HepG2 (cell line): Measurements from ENCODE around the gene ATXN2. TPM values are rescaled to one million over a fixed set of nuclear protein-coding genes. Genes with fewer than 3 reads are reported as not detected.
A peak's percentile ranks its signal among the peaks of the same experiment; 100 is the strongest.

Source experiments
- ATF1 ChIP-seq: IDR thresholded peaks from 2 replicates; pipeline ENCODE4 v1.6.1; 2016; ENCODE audit warnings: mild to moderate bottlenecking, control low read depth
- BATF2 ChIP-seq: sonication (generic); formaldehyde crosslinking; IDR thresholded peaks from 2 replicates; pipeline ENCODE4 v1.8.0; 2022; ENCODE audit warnings: mild to moderate bottlenecking, missing genetic modification reagents, moderate library complexity
- CHD4 ChIP-seq: fragments of 200-600 bp; sonication (generic); IDR thresholded peaks from 2 replicates; pipeline ENCODE4 v1.7.0; 2017; ENCODE audit warnings: mild to moderate bottlenecking, low read length, borderline replicate concordance
- ETV5 ChIP-seq: IDR thresholded peaks from 2 replicates; pipeline ENCODE4 v1.6.1; 2018; ENCODE audit warnings: missing biosample characterization, missing genetic modification reagents, inconsistent platforms, borderline replicate concordance
- HNRNPH1 ChIP-seq: fragments of 200-400 bp; formaldehyde crosslinking; optimal IDR thresholded peaks from 2 replicates; pipeline ENCODE3; 2017; ENCODE audit warnings: mild to moderate bottlenecking, low read depth, low read length
- MED8 ChIP-seq: sonication (generic); formaldehyde crosslinking; IDR thresholded peaks from 2 replicates; pipeline ENCODE4 v1.8.1; 2023; ENCODE audit warnings: mild to moderate bottlenecking, missing genetic modification reagents; ENCODE audit not compliant: insufficient replicate concordance
- MYNN ChIP-seq: sonication (generic); formaldehyde crosslinking; IDR thresholded peaks from 2 replicates; pipeline ENCODE4 v1.4.0; 2020; ENCODE audit warnings: mild to moderate bottlenecking, low read depth, missing genetic modification reagents
- POGK ChIP-seq: sonication (generic); formaldehyde crosslinking; conservative IDR thresholded peaks from 2 replicates; pipeline ENCODE4 v1.8.0; 2022; ENCODE audit warnings: mild to moderate bottlenecking, moderate library complexity, missing genetic modification reagents
- SOX5 ChIP-seq: IDR thresholded peaks from 2 replicates; pipeline ENCODE4 v1.6.1; 2016; ENCODE audit warnings: borderline replicate concordance
- TBL1XR1 ChIP-seq: fragments of 150-350 bp; IDR thresholded peaks from 2 replicates; pipeline ENCODE4 v1.6.1; 2014; ENCODE audit warnings: borderline replicate concordance, low read length; ENCODE audit not compliant: partially characterized antibody
- ZFAT ChIP-seq: sonication (generic); formaldehyde crosslinking; conservative IDR thresholded peaks from 2 replicates; pipeline ENCODE4 v1.8.1; 2023; ENCODE audit warnings: missing genetic modification reagents, inconsistent platforms
- ZFP36L2 ChIP-seq: sonication (generic); formaldehyde crosslinking; IDR thresholded peaks from 2 replicates; pipeline ENCODE4 v1.4.0; 2020; ENCODE audit warnings: missing genetic modification reagents
- ZNF205 ChIP-seq: IDR thresholded peaks from 2 replicates; pipeline ENCODE4 v1.6.1; 2018; ENCODE audit warnings: missing biosample characterization, missing genetic modification reagents
- ZNF224 ChIP-seq: sonication (generic); formaldehyde crosslinking; IDR thresholded peaks from 2 replicates; pipeline ENCODE4 v1.5.0; 2020; ENCODE audit warnings: mild to moderate bottlenecking, missing genetic modification reagents
- ZNF317 ChIP-seq: sonication (generic); formaldehyde crosslinking; IDR thresholded peaks from 2 replicates; pipeline ENCODE4 v1.5.0; 2020; ENCODE audit warnings: mild to moderate bottlenecking, missing genetic modification reagents
- ZNF337 ChIP-seq: sonication (generic); formaldehyde crosslinking; IDR thresholded peaks from 2 replicates; pipeline ENCODE4 v1.5.1; 2020; ENCODE audit warnings: missing genetic modification reagents, low read depth, mild to moderate bottlenecking, borderline replicate concordance
- ZNF354B ChIP-seq: sonication (generic); formaldehyde crosslinking; IDR thresholded peaks from 2 replicates; pipeline ENCODE4 v1.8.0; 2022; ENCODE audit warnings: mild to moderate bottlenecking, missing genetic modification reagents
- ZNF577 ChIP-seq: sonication (generic); formaldehyde crosslinking; IDR thresholded peaks from 2 replicates; pipeline ENCODE4 v1.4.0; 2020; ENCODE audit warnings: mild to moderate bottlenecking, low read depth, missing genetic modification reagents, borderline replicate concordance
- ZNF616 ChIP-seq: sonication (generic); formaldehyde crosslinking; IDR thresholded peaks from 2 replicates; pipeline ENCODE4 v1.5.0; 2020; ENCODE audit warnings: low read depth, mild to moderate bottlenecking, missing genetic modification reagents
- ZNF7 ChIP-seq: IDR thresholded peaks from 2 replicates; pipeline ENCODE4 v1.6.1; 2016; ENCODE audit warnings: missing biosample characterization, missing genetic modification reagents
- ZNF770 ChIP-seq: sonication (generic); formaldehyde crosslinking; IDR thresholded peaks from 2 replicates; pipeline ENCODE4 v1.5.0; 2020; ENCODE audit warnings: mild to moderate bottlenecking, missing genetic modification reagents
- polyA plus RNA-seq, 8 experiments: library from polyadenylated mRNA; depleted of rRNA in 3 of 8; stranded (reverse) in 7 of 8; unstranded in 1 of 8; fragments of >200 nt; fragmentation: Illumina TruSeq in 4 of 8; extraction: Trizol in 4 of 8; gene quantifications; 2 replicates each; pipeline versions ENCODE4 v1.2.1 to v1.2.3, GENCODE V29; 2011 to 2016; ENCODE audit warnings: low read depth in 4 of 8, missing spikeins in 1 of 8, mixed read lengths in 1 of 8; ENCODE audit not compliant: insufficient read depth in 1 of 8
- total RNA-seq, 5 experiments: library from RNA; depleted of rRNA; stranded (reverse); fragments of >200 nt; fragmentation: Illumina TruSeq; extraction: Trizol; gene quantifications; 2 replicates each; pipeline ENCODE4 v1.2.3, GENCODE V29; 2016; ENCODE audit warnings: low read depth in 1 of 5
- TF ChIP-seq, protein P1 (sequence below): sonication (generic); formaldehyde crosslinking; IDR thresholded peaks from 2 replicates; pipeline ENCODE4 v1.5.0; 2020; ENCODE audit warnings: missing genetic modification reagents
- TF ChIP-seq, protein P2 (sequence below): sonication (generic); formaldehyde crosslinking; IDR thresholded peaks from 2 replicates; pipeline ENCODE4 v1.4.0; 2020; ENCODE audit warnings: missing genetic modification reagents

ATXN2 gene
- total and polyA plus RNA-seq, 2 of the 13 experiments (the other 11 are each of a cell fraction or from before 2014, with no cell fraction given): 18.1 to 27.1 TPM

- peak; percentile 51 for TF ChIP-seq HNRNPH1
- TF ChIP-seq MED8 (CRISPR knock-in tag): no peak
- no peak; the same call in 1 of the 2 replicates for TF ChIP-seq ZNF205
- no peak for TF ChIP-seq ZNF224 (CRISPR knock-in tag)
- TF ChIP-seq, protein P1, sequence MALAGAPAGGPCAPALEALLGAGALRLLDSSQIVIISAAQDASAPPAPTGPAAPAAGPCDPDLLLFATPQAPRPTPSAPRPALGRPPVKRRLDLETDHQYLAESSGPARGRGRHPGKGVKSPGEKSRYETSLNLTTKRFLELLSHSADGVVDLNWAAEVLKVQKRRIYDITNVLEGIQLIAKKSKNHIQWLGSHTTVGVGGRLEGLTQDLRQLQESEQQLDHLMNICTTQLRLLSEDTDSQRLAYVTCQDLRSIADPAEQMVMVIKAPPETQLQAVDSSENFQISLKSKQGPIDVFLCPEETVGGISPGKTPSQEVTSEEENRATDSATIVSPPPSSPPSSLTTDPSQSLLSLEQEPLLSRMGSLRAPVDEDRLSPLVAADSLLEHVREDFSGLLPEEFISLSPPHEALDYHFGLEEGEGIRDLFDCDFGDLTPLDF: no peak; the same call in 1 of the 2 replicates
- peak; percentile 87 for TF ChIP-seq ETV5 (CRISPR knock-in tag)
- no peak for TF ChIP-seq ZFP36L2 (CRISPR knock-in tag)
- TF ChIP-seq, protein P2, sequence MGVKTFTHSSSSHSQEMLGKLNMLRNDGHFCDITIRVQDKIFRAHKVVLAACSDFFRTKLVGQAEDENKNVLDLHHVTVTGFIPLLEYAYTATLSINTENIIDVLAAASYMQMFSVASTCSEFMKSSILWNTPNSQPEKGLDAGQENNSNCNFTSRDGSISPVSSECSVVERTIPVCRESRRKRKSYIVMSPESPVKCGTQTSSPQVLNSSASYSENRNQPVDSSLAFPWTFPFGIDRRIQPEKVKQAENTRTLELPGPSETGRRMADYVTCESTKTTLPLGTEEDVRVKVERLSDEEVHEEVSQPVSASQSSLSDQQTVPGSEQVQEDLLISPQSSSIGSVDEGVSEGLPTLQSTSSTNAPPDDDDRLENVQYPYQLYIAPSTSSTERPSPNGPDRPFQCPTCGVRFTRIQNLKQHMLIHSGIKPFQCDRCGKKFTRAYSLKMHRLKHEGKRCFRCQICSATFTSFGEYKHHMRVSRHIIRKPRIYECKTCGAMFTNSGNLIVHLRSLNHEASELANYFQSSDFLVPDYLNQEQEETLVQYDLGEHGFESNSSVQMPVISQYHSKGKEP (CRISPR knock-in tag): no peak
- no peak for TF ChIP-seq ATF1 (CRISPR knock-in tag)
- no peak for TF ChIP-seq ZNF7 (CRISPR knock-in tag)
- TF ChIP-seq ZNF317: 0 out of 2 replicates have a peak, but pooled peaks have one; percentile 11
- peak; percentile 51; the same call in 1 of the 2 replicates for TF ChIP-seq SOX5 (CRISPR knock-in tag)
- no peak for TF ChIP-seq ZNF577
- TF ChIP-seq CHD4: no peak
- no peak for TF ChIP-seq MYNN (CRISPR knock-in tag)
- TF ChIP-seq POGK: peak; percentile 84
- TF ChIP-seq TBL1XR1: peak; percentile 18
- TF ChIP-seq ZNF354B (CRISPR knock-in tag): 0 out of 2 replicates have a peak, but pooled peaks have one; percentile 54
- TF ChIP-seq ZNF616 (CRISPR knock-in tag): no peak
- TF ChIP-seq ZNF770 (CRISPR knock-in tag): no peak
- TF ChIP-seq ZFAT: no peak
- peak; percentile 19; the same call in 1 of the 2 replicates for TF ChIP-seq ZNF337 (CRISPR knock-in tag)
- TF ChIP-seq BATF2 (CRISPR knock-in tag): no peak
These were observed 514 bp upstream of the ATXN2 start (continued) for GRCh38 chr12:111599453-111600204.
